Bronchial epithelial cell (primary cell): ENCODE data around the gene ANKRD17. TPM values are rescaled to one million over a fixed set of nuclear protein-coding genes. Genes with fewer than 3 reads are reported as not detected.
A peak's percentile ranks its signal among the peaks of the same experiment; 100 is the strongest.

ENCODE experiments used
- DNase-seq: peaks from one replicate; pipeline ENCODE4 v3.0.0-alpha.2; 2010; ENCODE audit warnings: low read depth
- FAIRE-seq: peaks from 2 replicates; lab custom pipeline; 2011; peaks lifted over from hg19 to GRCh38; lab: Jason Lieb, UNC
- H3K27me3 ChIP-seq: 2 replicates; pipeline ENCODE4 v1.5.1; 2011; ENCODE audit warnings: low read length; ENCODE audit not compliant: control insufficient read depth, insufficient read depth
- H3K36me3 ChIP-seq: 2 replicates; pipeline ENCODE4 v1.5.1; 2011; ENCODE audit warnings: low read length; ENCODE audit not compliant: control insufficient read depth, insufficient read depth
- H3K4me3 ChIP-seq: 2 replicates; pipeline ENCODE4 v1.5.1; 2011; ENCODE audit warnings: mild to moderate bottlenecking, low read depth, low read length, control low read depth
- CTCF ChIP-seq: IDR thresholded peaks from 2 replicates; pipeline ENCODE4 v1.5.1; 2011; ENCODE audit warnings: mild to moderate bottlenecking, moderate library complexity, low read length, control low read depth, inconsistent platforms; ENCODE audit not compliant: insufficient read depth, severe bottlenecking
- total RNA-seq: library from RNA; depleted of rRNA; stranded (reverse); fragments of >200 nt; gene quantifications from 2 replicates; pipeline ENCODE4 v1.2.1, GENCODE V29; 2014

ANKRD17 gene
- total RNA-seq, 1 donor from 2014 or later = 41.9 TPM

- no peak for FAIRE-seq
- H3K36me3 ChIP-seq = no peaks in the 10 kb centered on the region
- DNase-seq = peak; percentile 39
- no peak overlapping the region for H3K4me3 ChIP-seq
- H3K27me3 ChIP-seq = no peaks in the 10 kb centered on the region
- TF ChIP-seq CTCF = no peak
Observed at GRCh38 chr4:73213916-73214653, 44.5 kb downstream of the ANKRD17 start.

- Histone ChIP-seq H3K36me3 (no peaks in the 10 kb centered on the region), H3K27me3 (no peaks in the 10 kb centered on the region), H3K4me3 (no peak overlapping the region)
- no peak for DNase-seq
- no peak for FAIRE-seq
- no peak for TF ChIP-seq CTCF
Observed at GRCh38 chr4:73212982-73213730, 45.4 kb downstream of the ANKRD17 start.

GRCh38 chr4:73211968-73212367, 46.6 kb downstream of the ANKRD17 start:
- Histone ChIP-seq H3K36me3 (no peaks in the 10 kb centered on the region), H3K4me3 (no peak overlapping the region), H3K27me3 (no peaks in the 10 kb centered on the region)
- DNase-seq (no peak), FAIRE-seq (no peak)
- TF ChIP-seq CTCF = no peak

GRCh38 chr4:73208376-73208775, 50.2 kb downstream of the ANKRD17 start:
- TF ChIP-seq CTCF = no peak
- H3K36me3 ChIP-seq = no peaks in the 10 kb centered on the region
- DNase-seq (peak; percentile 56), FAIRE-seq (no peak)
- H3K27me3 ChIP-seq = no peaks in the 10 kb centered on the region
- no peak overlapping the region for H3K4me3 ChIP-seq

GRCh38 chr4:73206236-73206635, 52.4 kb downstream of the ANKRD17 start:
- FAIRE-seq = no peak
- no peaks in the 10 kb centered on the region for H3K36me3 ChIP-seq
- TF ChIP-seq CTCF = no peak
- no peak for DNase-seq
- no peak overlapping the region for H3K4me3 ChIP-seq
- H3K27me3 ChIP-seq = no peaks in the 10 kb centered on the region
